HEK293 (cell line): ENCODE measurements around the gene STIP1.

Experiments
- GLI2 ChIP-seq: fragments of 450-650 bp; formaldehyde crosslinking; IDR thresholded peaks from 2 replicates; pipeline ENCODE4; 2017; ENCODE audit warnings: missing biosample characterization, missing genetic modification characterization, low read depth, borderline replicate concordance
- HOXA7 ChIP-seq: sonication (generic); formaldehyde crosslinking; IDR thresholded peaks from 2 replicates; pipeline ENCODE4 v1.8.1; 2022; ENCODE audit warnings: missing genetic modification reagents, borderline replicate concordance
- PRDM1 ChIP-seq: fragments of 450-650 bp; formaldehyde crosslinking; IDR thresholded peaks from 2 replicates; pipeline ENCODE4; 2016; ENCODE audit warnings: missing biosample characterization, missing genetic modification characterization
- SCRT1 ChIP-seq: fragments of 450-650 bp; formaldehyde crosslinking; IDR thresholded peaks from 2 replicates; pipeline ENCODE4 v1.5.1; 2016; ENCODE audit warnings: missing biosample characterization, missing genetic modification characterization, borderline replicate concordance
- SP3 ChIP-seq: fragments of 450-650 bp; formaldehyde crosslinking; IDR thresholded peaks from 2 replicates; pipeline ENCODE4 v1.5.1; 2016; ENCODE audit warnings: missing biosample characterization, missing genetic modification characterization
- SP7 ChIP-seq: fragments of 450-650 bp; formaldehyde crosslinking; IDR thresholded peaks from 2 replicates; pipeline ENCODE4 v1.5.1; 2016; ENCODE audit warnings: missing biosample characterization, missing genetic modification characterization
- TRIM28 ChIP-seq: IDR thresholded peaks from 2 replicates; pipeline ENCODE4 v1.6.1; 2011; ENCODE audit warnings: low read length, control low read depth, borderline replicate concordance
- ZBTB21 ChIP-seq: fragments of 450-650 bp; formaldehyde crosslinking; IDR thresholded peaks from 2 replicates; pipeline ENCODE4 v1.5.1; 2017; ENCODE audit warnings: missing biosample characterization, missing genetic modification characterization
- ZBTB44 ChIP-seq: fragments of 450-650 bp; IDR thresholded peaks from 2 replicates; pipeline ENCODE4 v1.5.1; 2018; ENCODE audit warnings: missing biosample characterization, mild to moderate bottlenecking, missing genetic modification characterization
- ZBTB49 ChIP-seq: fragments of 450-650 bp; formaldehyde crosslinking; IDR thresholded peaks from 2 replicates; pipeline ENCODE4 v1.5.1; 2016; ENCODE audit warnings: missing biosample characterization, missing genetic modification characterization, low read depth
- ZIC2 ChIP-seq: fragments of 450-650 bp; formaldehyde crosslinking; IDR thresholded peaks from 2 replicates; pipeline ENCODE4 v1.5.1; 2016; ENCODE audit warnings: missing biosample characterization, missing genetic modification characterization
- ZNF112 ChIP-seq: fragments of 450-650 bp; formaldehyde crosslinking; IDR thresholded peaks from 2 replicates; pipeline ENCODE4 v1.5.0; 2017; ENCODE audit warnings: missing biosample characterization, missing genetic modification characterization
- ZNF311 ChIP-seq: fragments of 450-650 bp; formaldehyde crosslinking; IDR thresholded peaks from 2 replicates; pipeline ENCODE4 v1.5.1; 2017; ENCODE audit warnings: missing biosample characterization, missing genetic modification characterization, borderline replicate concordance
- ZNF391 ChIP-seq: fragments of 450-650 bp; formaldehyde crosslinking; IDR thresholded peaks from 2 replicates; pipeline ENCODE4 v1.5.1; 2016; ENCODE audit warnings: low read depth, missing biosample characterization, missing genetic modification characterization, borderline replicate concordance
- ZNF394 ChIP-seq: fragments of 450-650 bp; formaldehyde crosslinking; IDR thresholded peaks from 2 replicates; pipeline ENCODE4 v1.5.1; 2016; ENCODE audit warnings: missing biosample characterization, missing genetic modification characterization, mild to moderate bottlenecking, moderate library complexity, borderline replicate concordance
- ZNF416 ChIP-seq: fragments of 450-650 bp; formaldehyde crosslinking; IDR thresholded peaks from 2 replicates; pipeline ENCODE4 v1.5.1; 2016; ENCODE audit warnings: missing biosample characterization, missing genetic modification characterization
- ZNF473 ChIP-seq: fragments of 450-650 bp; formaldehyde crosslinking; IDR thresholded peaks from 2 replicates; pipeline ENCODE4 v1.5.1; 2017; ENCODE audit warnings: missing biosample characterization, missing genetic modification characterization
- ZNF501 ChIP-seq: fragments of 450-650 bp; formaldehyde crosslinking; IDR thresholded peaks from 2 replicates; pipeline ENCODE4 v1.5.1; 2016; ENCODE audit warnings: missing biosample characterization, missing genetic modification characterization
- ZNF521 ChIP-seq: fragments of 450-650 bp; formaldehyde crosslinking; IDR thresholded peaks from 2 replicates; pipeline ENCODE4 v1.5.1; 2017; ENCODE audit warnings: missing biosample characterization, mild to moderate bottlenecking, missing genetic modification characterization
- ZNF529 ChIP-seq: fragments of 450-650 bp; formaldehyde crosslinking; IDR thresholded peaks from 2 replicates; pipeline ENCODE4 v1.5.1; 2017; ENCODE audit warnings: missing genetic modification characterization, missing biosample characterization; ENCODE audit not compliant: insufficient replicate concordance
- ZNF530 ChIP-seq: fragments of 450-650 bp; formaldehyde crosslinking; IDR thresholded peaks from 2 replicates; pipeline ENCODE4 v1.5.1; 2016; ENCODE audit warnings: low read depth, missing biosample characterization, missing genetic modification characterization
- ZNF664 ChIP-seq: fragments of 450-650 bp; formaldehyde crosslinking; IDR thresholded peaks from 2 replicates; pipeline ENCODE4 v1.5.1; 2016; ENCODE audit warnings: missing biosample characterization, missing genetic modification characterization
- ZNF785 ChIP-seq: fragments of 450-650 bp; formaldehyde crosslinking; IDR thresholded peaks from 2 replicates; pipeline ENCODE4 v1.5.1; 2016; ENCODE audit warnings: missing biosample characterization, missing genetic modification characterization
- TF ChIP-seq, protein P1 (sequence below): fragments of 450-650 bp; formaldehyde crosslinking; IDR thresholded peaks from 2 replicates; pipeline ENCODE4 v1.5.1; 2017; ENCODE audit warnings: missing biosample characterization, missing genetic modification characterization
- TF ChIP-seq, protein P2 (sequence below): IDR thresholded peaks from 2 replicates; pipeline ENCODE4 v1.6.1; 2011; ENCODE audit warnings: mild to moderate bottlenecking, low read depth, low read length, borderline replicate concordance
- TF ChIP-seq, protein P3 (sequence below): fragments of 450-650 bp; formaldehyde crosslinking; IDR thresholded peaks from 2 replicates; pipeline ENCODE4; 2016; ENCODE audit warnings: missing biosample characterization, missing genetic modification characterization
- TF ChIP-seq, protein P4 (sequence below): fragments of 450-650 bp; formaldehyde crosslinking; IDR thresholded peaks from 2 replicates; pipeline ENCODE4 v1.5.1; 2016; ENCODE audit warnings: missing biosample characterization, missing genetic modification characterization
- TF ChIP-seq, protein P5 (sequence below): fragments of 450-650 bp; formaldehyde crosslinking; IDR thresholded peaks from 2 replicates; pipeline ENCODE4 v1.5.1; 2016; ENCODE audit warnings: missing biosample characterization, missing genetic modification characterization
- TF ChIP-seq, protein P6 (sequence below): fragments of 450-650 bp; IDR thresholded peaks from 2 replicates; pipeline ENCODE4 v1.5.1; 2018; ENCODE audit warnings: missing biosample characterization, missing genetic modification characterization

STIP1 gene

GRCh38 chr11:64185175-64185692, 737 bp upstream of the STIP1 start (continued):
- TF ChIP-seq ZBTB49 (no peak), ZBTB21 (tag by site-specific recombination) (no peak), ZNF530 (tag by site-specific recombination) (no peak), ZBTB44 (tag by site-specific recombination) (0 out of 2 replicates have a peak, but pooled peaks have one; percentile 16), ZNF529 (no peak), ZNF112 (no peak), ZNF501 (tag by site-specific recombination) (peak; percentile 91), ZNF311 (no peak), ZNF473 (no peak), ZNF391 (tag by site-specific recombination) (peak; percentile 76; the same call in 1 of the 2 replicates), ZIC2 (tag by site-specific recombination) (0 out of 2 replicates have a peak, but pooled peaks have one; percentile 7), SP7 (peak; percentile 68), PRDM1 (no peak), TRIM28 (no peak), ZNF521 (tag by site-specific recombination) (no peak), SCRT1 (tag by site-specific recombination) (no peak), GLI2 (tag by site-specific recombination) (no peak), SP3 (no peak), ZNF394 (tag by site-specific recombination) (peak; percentile 85; the same call in 1 of the 2 replicates), ZNF416 (tag by site-specific recombination) (no peak), ZNF664 (tag by site-specific recombination) (no peak), ZNF785 (tag by site-specific recombination) (no peak), HOXA7 (no peak)
- TF ChIP-seq, protein P1, sequence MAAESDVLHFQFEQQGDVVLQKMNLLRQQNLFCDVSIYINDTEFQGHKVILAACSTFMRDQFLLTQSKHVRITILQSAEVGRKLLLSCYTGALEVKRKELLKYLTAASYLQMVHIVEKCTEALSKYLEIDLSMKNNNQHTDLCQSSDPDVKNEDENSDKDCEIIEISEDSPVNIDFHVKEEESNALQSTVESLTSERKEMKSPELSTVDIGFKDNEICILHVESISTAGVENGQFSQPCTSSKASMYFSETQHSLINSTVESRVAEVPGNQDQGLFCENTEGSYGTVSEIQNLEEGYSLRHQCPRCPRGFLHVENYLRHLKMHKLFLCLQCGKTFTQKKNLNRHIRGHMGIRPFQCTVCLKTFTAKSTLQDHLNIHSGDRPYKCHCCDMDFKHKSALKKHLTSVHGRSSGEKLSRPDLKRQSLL (tag by site-specific recombination): no peak; the same call in 1 of the 2 replicates
- TF ChIP-seq, protein P2, sequence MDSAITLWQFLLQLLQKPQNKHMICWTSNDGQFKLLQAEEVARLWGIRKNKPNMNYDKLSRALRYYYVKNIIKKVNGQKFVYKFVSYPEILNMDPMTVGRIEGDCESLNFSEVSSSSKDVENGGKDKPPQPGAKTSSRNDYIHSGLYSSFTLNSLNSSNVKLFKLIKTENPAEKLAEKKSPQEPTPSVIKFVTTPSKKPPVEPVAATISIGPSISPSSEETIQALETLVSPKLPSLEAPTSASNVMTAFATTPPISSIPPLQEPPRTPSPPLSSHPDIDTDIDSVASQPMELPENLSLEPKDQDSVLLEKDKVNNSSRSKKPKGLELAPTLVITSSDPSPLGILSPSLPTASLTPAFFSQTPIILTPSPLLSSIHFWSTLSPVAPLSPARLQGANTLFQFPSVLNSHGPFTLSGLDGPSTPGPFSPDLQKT: no peak
- TF ChIP-seq, protein P3, sequence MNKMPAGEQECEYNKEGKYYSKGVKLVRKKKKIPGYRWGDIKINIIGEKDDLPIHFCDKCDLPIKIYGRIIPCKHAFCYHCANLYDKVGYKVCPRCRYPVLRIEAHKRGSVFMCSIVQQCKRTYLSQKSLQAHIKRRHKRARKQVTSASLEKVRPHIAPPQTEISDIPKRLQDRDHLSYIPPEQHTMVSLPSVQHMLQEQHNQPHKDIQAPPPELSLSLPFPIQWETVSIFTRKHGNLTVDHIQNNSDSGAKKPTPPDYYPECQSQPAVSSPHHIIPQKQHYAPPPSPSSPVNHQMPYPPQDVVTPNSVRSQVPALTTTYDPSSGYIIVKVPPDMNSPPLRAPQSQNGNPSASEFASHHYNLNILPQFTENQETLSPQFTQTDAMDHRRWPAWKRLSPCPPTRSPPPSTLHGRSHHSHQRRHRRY (tag by site-specific recombination): no peak
- TF ChIP-seq, protein P4, sequence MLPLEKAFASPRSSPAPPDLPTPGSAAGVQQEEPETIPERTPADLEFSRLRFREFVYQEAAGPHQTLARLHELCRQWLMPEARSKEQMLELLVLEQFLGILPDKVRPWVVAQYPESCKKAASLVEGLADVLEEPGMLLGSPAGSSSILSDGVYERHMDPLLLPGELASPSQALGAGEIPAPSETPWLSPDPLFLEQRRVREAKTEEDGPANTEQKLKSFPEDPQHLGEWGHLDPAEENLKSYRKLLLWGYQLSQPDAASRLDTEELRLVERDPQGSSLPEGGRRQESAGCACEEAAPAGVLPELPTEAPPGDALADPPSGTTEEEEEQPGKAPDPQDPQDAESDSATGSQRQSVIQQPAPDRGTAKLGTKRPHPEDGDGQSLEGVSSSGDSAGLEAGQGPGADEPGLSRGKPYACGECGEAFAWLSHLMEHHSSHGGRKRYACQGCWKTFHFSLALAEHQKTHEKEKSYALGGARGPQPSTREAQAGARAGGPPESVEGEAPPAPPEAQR (tag by site-specific recombination): no peak
- TF ChIP-seq, protein P5, sequence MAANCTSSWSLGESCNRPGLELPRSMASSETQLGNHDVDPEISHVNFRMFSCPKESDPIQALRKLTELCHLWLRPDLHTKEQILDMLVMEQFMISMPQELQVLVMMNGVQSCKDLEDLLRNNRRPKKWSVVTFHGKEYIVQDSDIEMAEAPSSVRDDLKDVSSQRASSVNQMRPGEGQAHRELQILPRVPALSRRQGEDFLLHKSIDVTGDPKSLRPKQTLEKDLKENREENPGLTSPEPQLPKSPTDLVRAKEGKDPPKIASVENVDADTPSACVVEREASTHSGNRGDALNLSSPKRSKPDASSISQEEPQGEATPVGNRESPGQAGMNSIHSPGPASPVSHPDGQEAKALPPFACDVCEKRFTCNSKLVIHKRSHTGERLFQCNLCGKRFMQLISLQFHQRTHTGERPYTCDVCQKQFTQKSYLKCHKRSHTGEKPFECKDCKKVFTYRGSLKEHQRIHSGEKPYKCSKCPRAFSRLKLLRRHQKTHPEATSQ (tag by site-specific recombination): no peak
- TF ChIP-seq, protein P6, sequence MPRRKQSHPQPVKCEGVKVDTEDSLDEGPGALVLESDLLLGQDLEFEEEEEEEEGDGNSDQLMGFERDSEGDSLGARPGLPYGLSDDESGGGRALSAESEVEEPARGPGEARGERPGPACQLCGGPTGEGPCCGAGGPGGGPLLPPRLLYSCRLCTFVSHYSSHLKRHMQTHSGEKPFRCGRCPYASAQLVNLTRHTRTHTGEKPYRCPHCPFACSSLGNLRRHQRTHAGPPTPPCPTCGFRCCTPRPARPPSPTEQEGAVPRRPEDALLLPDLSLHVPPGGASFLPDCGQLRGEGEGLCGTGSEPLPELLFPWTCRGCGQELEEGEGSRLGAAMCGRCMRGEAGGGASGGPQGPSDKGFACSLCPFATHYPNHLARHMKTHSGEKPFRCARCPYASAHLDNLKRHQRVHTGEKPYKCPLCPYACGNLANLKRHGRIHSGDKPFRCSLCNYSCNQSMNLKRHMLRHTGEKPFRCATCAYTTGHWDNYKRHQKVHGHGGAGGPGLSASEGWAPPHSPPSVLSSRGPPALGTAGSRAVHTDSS (tag by site-specific recombination): no peak
